Bronchial epithelial cell (primary cell): ENCODE measurements around the gene ATP1B4. TPM values are rescaled to one million over a fixed set of nuclear protein-coding genes. Genes with fewer than 3 reads are reported as not detected.

Experiments used
- DNase-seq: peaks from one replicate; pipeline ENCODE4 v3.0.0-alpha.2; 2010; ENCODE audit warnings: low read depth
- FAIRE-seq: peaks from 2 replicates; lab custom pipeline; 2011; peaks lifted over from hg19 to GRCh38; lab: Jason Lieb, UNC
- H3K27me3 ChIP-seq: 2 replicates; pipeline ENCODE4 v1.5.1; 2011; ENCODE audit warnings: low read length; ENCODE audit not compliant: control insufficient read depth, insufficient read depth
- H3K36me3 ChIP-seq: 2 replicates; pipeline ENCODE4 v1.5.1; 2011; ENCODE audit warnings: low read length; ENCODE audit not compliant: control insufficient read depth, insufficient read depth
- H3K4me3 ChIP-seq: 2 replicates; pipeline ENCODE4 v1.5.1; 2011; ENCODE audit warnings: mild to moderate bottlenecking, low read depth, low read length, control low read depth
- CTCF ChIP-seq: IDR thresholded peaks from 2 replicates; pipeline ENCODE4 v1.5.1; 2011; ENCODE audit warnings: mild to moderate bottlenecking, moderate library complexity, low read length, control low read depth, inconsistent platforms; ENCODE audit not compliant: insufficient read depth, severe bottlenecking
- total RNA-seq: library from RNA; depleted of rRNA; stranded (reverse); fragments of >200 nt; gene quantifications from 2 replicates; pipeline ENCODE4 v1.2.1, GENCODE V29; 2014

The ATP1B4 gene
- total RNA-seq, 1 donor from 2014 or later, result not detected

DNA sequence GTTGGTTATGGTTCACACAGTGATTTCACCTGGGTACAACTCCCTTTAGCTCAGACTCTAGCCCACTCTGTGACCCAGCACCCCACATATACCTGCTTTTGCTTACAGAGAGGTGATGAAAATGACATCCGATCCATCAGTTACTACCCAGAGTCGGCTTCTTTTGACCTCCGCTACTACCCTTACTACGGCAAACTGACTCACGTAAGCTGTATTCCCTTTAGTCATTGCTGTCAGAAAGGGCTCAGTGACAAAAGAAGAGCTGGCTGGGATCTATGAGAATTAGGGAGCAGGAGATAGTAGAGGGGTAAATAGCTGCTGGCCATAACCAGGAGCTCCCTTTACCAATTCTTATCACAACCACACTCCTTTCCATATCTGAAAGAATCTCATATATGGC lies 16.7 kb downstream of the ATP1B4 start:
- no peak for DNase-seq
- TF ChIP-seq CTCF, result no peak
- no peaks in the 10 kb centered on the region for H3K36me3 ChIP-seq
- no peak for FAIRE-seq
- no peak overlapping the region for H3K4me3 ChIP-seq
- H3K27me3 ChIP-seq, result no peaks in the 10 kb centered on the region

DNA sequence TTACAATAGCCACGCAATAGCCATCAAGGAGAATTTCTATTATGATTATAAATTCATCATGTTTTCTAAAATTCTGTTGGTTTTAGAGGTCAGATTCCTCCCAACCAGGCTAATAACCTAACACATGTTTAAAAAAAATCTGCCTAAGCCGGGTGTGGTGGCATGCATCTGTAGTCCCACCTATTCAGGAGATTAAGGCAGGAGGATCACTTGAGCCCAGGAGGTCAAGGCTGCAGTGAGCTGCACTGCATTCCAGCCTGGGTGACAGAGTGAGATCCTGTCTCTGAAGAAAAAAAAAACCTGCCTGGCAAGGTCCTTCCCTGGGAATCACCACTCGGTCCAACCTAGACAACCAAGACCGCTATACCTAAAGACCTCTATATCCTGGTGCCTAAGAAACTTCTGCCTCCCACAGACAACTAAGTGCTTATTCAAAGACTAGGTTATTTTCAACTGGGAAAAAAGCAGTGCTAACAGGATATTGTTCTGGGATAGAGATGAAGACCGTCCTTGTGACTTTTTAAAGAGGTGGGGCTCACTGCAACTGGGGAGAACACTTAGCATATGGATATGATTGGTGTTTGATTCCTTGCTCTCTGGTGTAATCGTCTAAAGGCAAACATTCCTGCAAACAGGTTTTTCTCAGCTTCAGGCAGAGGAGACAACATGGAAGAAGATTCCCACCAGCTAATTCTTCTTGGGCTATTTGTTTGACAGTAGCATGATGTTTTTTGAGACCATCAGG lies 18.2 kb downstream of the ATP1B4 start:
- no peak for DNase-seq
- TF ChIP-seq CTCF, result no peak
- FAIRE-seq, result no peak
- Histone ChIP-seq H3K36me3 (no peaks in the 10 kb centered on the region), H3K27me3 (no peaks in the 10 kb centered on the region), H3K4me3 (no peak overlapping the region)

GRCh38 chrX:120380699-120381098 lies 18.8 kb downstream of the ATP1B4 start:
- Histone ChIP-seq H3K4me3 (no peak overlapping the region), H3K27me3 (no peaks in the 10 kb centered on the region), H3K36me3 (no peaks in the 10 kb centered on the region)
- DNase-seq (peak; percentile 29), FAIRE-seq (no peak)
- TF ChIP-seq CTCF, result peak; percentile 47

DNA sequence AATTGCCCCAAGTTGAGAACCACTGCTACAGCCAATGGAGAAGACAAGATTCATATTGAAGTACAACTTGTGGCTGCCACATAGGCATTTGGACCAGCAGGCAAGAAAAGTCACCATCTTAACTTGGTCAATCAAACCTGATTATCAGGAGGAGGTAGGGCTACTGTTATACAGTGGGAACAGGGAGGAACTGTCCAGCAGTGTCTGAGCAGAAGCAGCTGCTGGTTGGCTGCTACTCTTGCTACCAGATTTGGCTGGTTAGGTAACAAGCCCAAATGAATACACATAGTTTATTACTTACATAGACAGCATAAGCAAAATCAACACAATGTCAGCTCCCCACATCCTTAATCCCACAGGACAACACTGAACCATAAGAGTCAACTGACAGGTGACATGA lies 39.4 kb downstream of the ATP1B4 start:
- H3K4me3 ChIP-seq, result no peak overlapping the region
- TF ChIP-seq CTCF, result no peak
- no peaks in the 10 kb centered on the region for H3K27me3 ChIP-seq
- no peaks in the 10 kb centered on the region for H3K36me3 ChIP-seq
- DNase-seq, result no peak
- no peak for FAIRE-seq

DNA sequence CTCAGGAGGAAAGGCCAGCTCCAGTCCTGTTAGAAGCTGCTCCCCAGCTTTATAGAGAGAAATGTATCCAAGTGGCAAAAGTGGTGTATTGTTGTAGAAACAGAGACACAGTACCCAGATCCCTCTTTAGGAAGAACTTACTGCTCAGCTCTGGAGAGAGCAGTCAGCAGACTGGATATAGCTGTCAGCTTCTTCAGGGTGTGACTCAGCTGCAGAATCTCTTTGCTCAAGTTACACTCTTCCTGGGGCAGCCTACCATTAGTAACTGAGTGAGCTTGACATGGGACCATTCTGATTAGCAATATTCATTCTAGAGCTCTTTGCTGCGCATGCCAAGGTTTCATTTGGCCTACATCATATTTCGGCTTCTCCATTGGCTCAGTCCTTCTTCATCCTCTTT lies 40.5 kb downstream of the ATP1B4 start:
- H3K36me3 ChIP-seq, result no peaks in the 10 kb centered on the region
- DNase-seq (peak; percentile 10), FAIRE-seq (no peak)
- H3K27me3 ChIP-seq, result no peaks in the 10 kb centered on the region
- no peak overlapping the region for H3K4me3 ChIP-seq
- no peak for TF ChIP-seq CTCF

DNA sequence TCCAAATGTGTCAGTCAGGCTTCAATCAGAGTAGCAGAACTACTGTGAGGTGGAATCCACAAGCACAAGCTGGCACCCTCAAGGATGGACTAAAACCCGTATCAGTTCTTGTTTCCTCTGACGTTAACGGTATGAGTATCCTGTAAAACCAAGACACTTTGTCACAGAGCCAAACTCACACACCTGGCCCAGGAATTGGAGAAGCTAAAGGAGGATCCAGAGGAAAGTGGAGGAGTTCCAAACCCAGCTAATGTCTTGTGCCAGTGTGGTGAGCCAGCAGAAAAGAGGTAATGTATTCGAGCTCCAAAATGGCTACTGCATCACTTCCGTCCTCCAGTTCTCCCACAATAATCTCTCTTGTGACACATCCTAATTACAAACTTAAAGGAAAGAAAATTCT lies 44.7 kb downstream of the ATP1B4 start:
- no peak for TF ChIP-seq CTCF
- Histone ChIP-seq H3K27me3 (no peaks in the 10 kb centered on the region), H3K36me3 (no peaks in the 10 kb centered on the region), H3K4me3 (no peak overlapping the region)
- DNase-seq, result no peak
- FAIRE-seq, result no peak
